Measurements from ENCODE around the gene FAM162A. TPM values are rescaled to one million over a fixed set of nuclear protein-coding genes. Genes with fewer than 3 reads are reported as not detected.

The FAM162A gene
- total and polyA plus RNA-seq, 8 donors = 21.0 to 137 (median 50.2) TPM

- intact Hi-C loops (cut with DNase I; ENCODE audit: low total_unique reads) = no loop called here
- WGBS, 5 donors = 79 to 91% (median 84%) methylated on average over 3 of the region's 3 CpGs
- no peak overlapping the region for H3K27ac ChIP-seq
- DNase-seq = no peak
- no peak for TF ChIP-seq CTCF (IDR thresholded peaks at IDR 0.05)
- TF ChIP-seq POLR2A (IDR thresholded peaks at IDR 0.05) = no peak
- no peak for TF ChIP-seq EP300 (IDR thresholded peaks at IDR 0.05)
- no peak for TF ChIP-seq POLR2AphosphoS5 (IDR thresholded peaks at IDR 0.05)
- H3K36me3 ChIP-seq = peaks cover 5 to 95% (median 84%) of the 10 kb centered on the region in 4 donors
- no peaks in the 10 kb centered on the region for H3K27me3 ChIP-seq
- no peaks in the 10 kb centered on the region for H3K9me3 ChIP-seq
- H3K4me1 ChIP-seq = peaks cover 0 to 17% (median 2%) of the 10 kb centered on the region in 4 donors
- no peak overlapping the region for H3K4me3 ChIP-seq
These were observed 77.8 kb downstream of the FAM162A start for GRCh38 chr3:122461806-122462205.

Small RNA genes within 50 kb of the gene (small RNA-seq; reads per million reads assigned to genes)
- 0 reads per million in 4 donors for gene AC083798.1

Other genes starting within 250 kb of the FAM162A start
- gene CASR, start 200.5 kb upstream of the FAM162A start, total RNA-seq = 1 to 10 TPM in 1 of 5 donors, under 1 TPM in 1, not detected in 3; 0.37 to 3.0 TPM
- under 1 TPM in 2 of 3 donors, not detected in 1; 0.03 to 0.50 TPM for gene CASR, start 200.5 kb upstream of the FAM162A start, polyA plus RNA-seq
- 1 to 10 TPM in 1 of 5 donors, not detected in 4; 4.6 TPM for gene CSTA, start 58.9 kb upstream of the FAM162A start, total RNA-seq
- 1,000 to 10,000 TPM in 1 of 3 donors, 10 to 100 TPM in 1, 1 to 10 TPM in 1; 8.8 to 1,479 (median 86.0) TPM for gene CSTA, start 58.9 kb upstream of the FAM162A start, polyA plus RNA-seq
- 10 to 100 TPM in 3 of 5 donors, 1 to 10 TPM in 2; 3.5 to 44.3 (median 30.4) TPM for gene MIX23, start 951 bp upstream of the FAM162A start, total RNA-seq
- gene MIX23, start 951 bp upstream of the FAM162A start, polyA plus RNA-seq = 10 to 100 TPM; 30.5 to 35.6 (median 35.5) TPM
- gene WDR5B, start 31.9 kb downstream of the FAM162A start, total RNA-seq = 1 to 10 TPM in 2 of 5 donors, under 1 TPM in 2, not detected in 1; under 0.01 to 4.6 (median 1.0) TPM
- 1 to 10 TPM; 1.7 to 4.0 (median 1.9) TPM for gene WDR5B, start 31.9 kb downstream of the FAM162A start, polyA plus RNA-seq
- gene KPNA1, start 130.8 kb downstream of the FAM162A start, total RNA-seq = 10 to 100 TPM; 28.4 to 88.4 (median 52.5) TPM
- 10 to 100 TPM in 1 of 3 donors, 1 to 10 TPM in 2; 6.7 to 10.1 (median 8.3) TPM for gene KPNA1, start 130.8 kb downstream of the FAM162A start, polyA plus RNA-seq
- gene PARP9, start 180.1 kb downstream of the FAM162A start, total RNA-seq = 10 to 100 TPM in 4 of 5 donors, 1 to 10 TPM in 1; 1.4 to 42.6 (median 23.9) TPM
- gene PARP9, start 180.1 kb downstream of the FAM162A start, polyA plus RNA-seq = 10 to 100 TPM; 19.5 to 26.5 (median 21.4) TPM
- gene DTX3L, start 180.2 kb downstream of the FAM162A start, total RNA-seq = 10 to 100 TPM in 4 of 5 donors, 1 to 10 TPM in 1; 5.8 to 29.0 (median 26.1) TPM
- 10 to 100 TPM in 2 of 3 donors, 1 to 10 TPM in 1; 9.2 to 11.2 (median 10.5) TPM for gene DTX3L, start 180.2 kb downstream of the FAM162A start, polyA plus RNA-seq
- gene PARP15, start 193.5 kb downstream of the FAM162A start, total RNA-seq = 1 to 10 TPM in 4 of 5 donors, not detected in 1; 1.2 to 4.5 (median 1.9) TPM
- 1 to 10 TPM in 2 of 3 donors, under 1 TPM in 1; 0.25 to 1.3 (median 1.2) TPM for gene PARP15, start 193.5 kb downstream of the FAM162A start, polyA plus RNA-seq